Rectal smooth muscle tissue (tissue), 1 donor: ENCODE data around the gene LRFN2.

Experiments used
- H3K27ac ChIP-seq: one replicate; pipeline ENCODE4 v1.7.0; 2013; ENCODE audit warnings: low read depth, low read length, inconsistent platforms
- H3K27me3 ChIP-seq: one replicate; pipeline ENCODE4 v1.7.0; 2013; ENCODE audit warnings: low read length; ENCODE audit not compliant: control insufficient read depth, insufficient read depth
- H3K36me3 ChIP-seq: one replicate; pipeline ENCODE4 v1.7.0; 2013; ENCODE audit warnings: low read length; ENCODE audit not compliant: control insufficient read depth, insufficient read depth
- H3K4me1 ChIP-seq: one replicate; pipeline ENCODE4 v1.7.0; 2013; ENCODE audit warnings: low read length; ENCODE audit not compliant: control insufficient read depth, insufficient read depth
- H3K4me3 ChIP-seq: one replicate; pipeline ENCODE4 v1.7.0; 2013; ENCODE audit warnings: low read length
- H3K9ac ChIP-seq: one replicate; pipeline ENCODE4 v1.7.0; 2013; ENCODE audit warnings: low read length

The LRFN2 gene

GRCh38 chr6:40537446-40537845 is 49.7 kb downstream of the LRFN2 start:
- Histone ChIP-seq H3K9ac (no peak overlapping the region), H3K27me3 (no peaks in the 10 kb centered on the region), H3K4me3 (no peak overlapping the region), H3K4me1 (no peaks in the 10 kb centered on the region), H3K36me3 (no peaks in the 10 kb centered on the region), H3K27ac (no peak overlapping the region)

- Histone ChIP-seq H3K4me1 (no peaks in the 10 kb centered on the region), H3K9ac (no peak overlapping the region), H3K27me3 (no peaks in the 10 kb centered on the region), H3K36me3 (no peaks in the 10 kb centered on the region), H3K27ac (no peak overlapping the region), H3K4me3 (no peak overlapping the region)
Measured at GRCh38 chr6:40536442-40536841, 50.7 kb downstream of the LRFN2 start.

- Histone ChIP-seq H3K4me1 (no peaks in the 10 kb centered on the region), H3K4me3 (no peak overlapping the region), H3K27ac (no peak overlapping the region)
Measured at GRCh38 chr6:40535819-40536380, 51.3 kb downstream of the LRFN2 start.

GRCh38 chr6:40535110-40535818 is 51.9 kb downstream of the LRFN2 start:
- Histone ChIP-seq H3K27ac (no peak overlapping the region), H3K9ac (no peak overlapping the region), H3K27me3 (no peaks in the 10 kb centered on the region), H3K36me3 (no peaks in the 10 kb centered on the region), H3K4me1 (no peaks in the 10 kb centered on the region), H3K4me3 (no peak overlapping the region)

More at GRCh38 chr6:40535819-40536380, 51.3 kb downstream of the LRFN2 start:
- H3K36me3 ChIP-seq, result no peaks in the 10 kb centered on the region
- H3K27me3 ChIP-seq, result no peaks in the 10 kb centered on the region
- no peak overlapping the region for H3K9ac ChIP-seq

GRCh38 chr6:40532349-40533000 is 54.7 kb downstream of the LRFN2 start:
- H3K4me3 ChIP-seq, result no peak overlapping the region
- H3K9ac ChIP-seq, result no peak overlapping the region
- H3K4me1 ChIP-seq, result no peaks in the 10 kb centered on the region
- H3K27me3 ChIP-seq, result no peaks in the 10 kb centered on the region
- H3K27ac ChIP-seq, result no peak overlapping the region
- H3K36me3 ChIP-seq, result no peaks in the 10 kb centered on the region

GRCh38 chr6:40529919-40530318 is 57.2 kb downstream of the LRFN2 start:
- no peaks in the 10 kb centered on the region for H3K27me3 ChIP-seq
- H3K4me3 ChIP-seq, result no peak overlapping the region
- no peak overlapping the region for H3K27ac ChIP-seq
- H3K36me3 ChIP-seq, result no peaks in the 10 kb centered on the region
- H3K9ac ChIP-seq, result no peak overlapping the region
- no peaks in the 10 kb centered on the region for H3K4me1 ChIP-seq

- Histone ChIP-seq H3K9ac (no peak overlapping the region), H3K4me3 (no peak overlapping the region), H3K4me1 (no peaks in the 10 kb centered on the region), H3K36me3 (no peaks in the 10 kb centered on the region), H3K27me3 (no peaks in the 10 kb centered on the region), H3K27ac (no peak overlapping the region)
Measured at GRCh38 chr6:40529040-40529439, 58.1 kb downstream of the LRFN2 start.

GRCh38 chr6:40528051-40528450 is 59.1 kb downstream of the LRFN2 start:
- H3K36me3 ChIP-seq, result no peaks in the 10 kb centered on the region
- H3K27ac ChIP-seq, result no peak overlapping the region
- H3K9ac ChIP-seq, result no peak overlapping the region
- no peak overlapping the region for H3K4me3 ChIP-seq
- no peaks in the 10 kb centered on the region for H3K27me3 ChIP-seq
- no peaks in the 10 kb centered on the region for H3K4me1 ChIP-seq

- H3K27me3 ChIP-seq, result no peaks in the 10 kb centered on the region
Measured at GRCh38 chr6:40526036-40526435, 61.1 kb downstream of the LRFN2 start.

GRCh38 chr6:40524797-40525585 is 62.2 kb downstream of the LRFN2 start:
- no peak overlapping the region for H3K9ac ChIP-seq
- H3K27me3 ChIP-seq, result no peaks in the 10 kb centered on the region
- no peak overlapping the region for H3K27ac ChIP-seq
- no peaks in the 10 kb centered on the region for H3K36me3 ChIP-seq
- H3K4me3 ChIP-seq, result no peak overlapping the region
- no peaks in the 10 kb centered on the region for H3K4me1 ChIP-seq

More at GRCh38 chr6:40526036-40526435, 61.1 kb downstream of the LRFN2 start:
- Histone ChIP-seq H3K4me1 (no peaks in the 10 kb centered on the region), H3K27ac (no peak overlapping the region), H3K9ac (no peak overlapping the region), H3K4me3 (no peak overlapping the region), H3K36me3 (no peaks in the 10 kb centered on the region)

GRCh38 chr6:40523505-40524172 is 63.5 kb downstream of the LRFN2 start:
- Histone ChIP-seq H3K4me1 (no peaks in the 10 kb centered on the region), H3K4me3 (no peak overlapping the region), H3K27me3 (no peaks in the 10 kb centered on the region), H3K9ac (no peak overlapping the region), H3K36me3 (no peaks in the 10 kb centered on the region), H3K27ac (no peak overlapping the region)

GRCh38 chr6:40521496-40521895 is 65.7 kb downstream of the LRFN2 start:
- H3K4me1 ChIP-seq, result no peaks in the 10 kb centered on the region
- no peaks in the 10 kb centered on the region for H3K36me3 ChIP-seq
- H3K27ac ChIP-seq, result no peak overlapping the region
- no peak overlapping the region for H3K9ac ChIP-seq
- H3K4me3 ChIP-seq, result no peak overlapping the region
- H3K27me3 ChIP-seq, result no peaks in the 10 kb centered on the region
